Right ventricle myocardium inferior (tissue), 1 donor: ENCODE results near the gene ITPA. TPM values are rescaled to one million over a fixed set of nuclear protein-coding genes. Genes with fewer than 3 reads are reported as not detected.

Experiments
- ATAC-seq: fragments of 200-7000 bp; cut with Tn5 transposase; one replicate; pipeline ENCODE4 v1.9.1; 2020; ENCODE audit warnings: mild to moderate bottlenecking, moderate library complexity
- DNase-seq: peaks from one replicate; pipeline ENCODE4 v3.0.0; 2021; ENCODE audit errors: missing footprints
- intact Hi-C: fragments of 100-400 bp; cut with DNase I; formaldehyde crosslinking; loops from one replicate; pipeline ENCODE4 v1.11.0; 2022
- long read RNA-seq: library from polyadenylated mRNA; unstranded; transcript quantifications from one replicate; pipeline ENCODE4 v2.0.0, GENCODE V29; 2021
- total RNA-seq: library from RNA; stranded (reverse); fragmentation: NEBNext Ultra II Directional; extraction: Animal tissue kit (Norgen Biotek cat#: 25700); gene quantifications from one replicate; pipeline ENCODE4 v1.2.1, GENCODE V29; 2021
- donor health status: DM: no; HTN: yes; CAD: no; lungs with severe emphysema.

Gene ITPA
- 21.4 TPM for total RNA-seq
- long read RNA-seq, partial matches to known transcripts: 0 of 4 reads
- long read RNA-seq, other reads (novel, unspliced or antisense): 0 of 4 reads

GRCh38 chr20:3209257-3209945, at the start of gene ITPA:
Gene ITPA (plus strand): TSS chr20:3209498. CDS start chr20:3209552, 54 bp downstream.
- DNase-seq (peak; percentile 68), ATAC-seq (peak; percentile 47)
- intact Hi-C loops: no loop called here

DNA sequence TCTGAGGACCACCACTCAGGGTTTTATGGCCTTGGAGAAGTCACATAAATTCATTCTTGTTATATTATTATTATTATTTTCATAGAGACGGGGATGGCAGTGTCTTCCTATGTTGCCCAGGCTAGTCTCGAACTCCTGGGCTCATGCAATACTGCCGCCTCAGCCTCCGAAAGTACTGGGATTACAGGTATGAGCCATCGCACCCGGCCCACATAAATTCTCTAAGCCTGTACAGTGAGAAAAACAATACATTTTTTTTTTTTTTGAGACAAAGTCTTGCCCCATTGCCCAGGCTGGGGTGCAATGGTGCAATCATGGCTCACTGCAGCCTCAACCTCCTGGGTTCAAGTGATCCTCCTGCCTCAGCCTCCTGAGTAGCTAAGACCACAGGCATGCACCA, 48.9 kb upstream of the ITPA start:
- no peak for DNase-seq
- ATAC-seq: no peak
- intact Hi-C loops: no loop called here

DNA sequence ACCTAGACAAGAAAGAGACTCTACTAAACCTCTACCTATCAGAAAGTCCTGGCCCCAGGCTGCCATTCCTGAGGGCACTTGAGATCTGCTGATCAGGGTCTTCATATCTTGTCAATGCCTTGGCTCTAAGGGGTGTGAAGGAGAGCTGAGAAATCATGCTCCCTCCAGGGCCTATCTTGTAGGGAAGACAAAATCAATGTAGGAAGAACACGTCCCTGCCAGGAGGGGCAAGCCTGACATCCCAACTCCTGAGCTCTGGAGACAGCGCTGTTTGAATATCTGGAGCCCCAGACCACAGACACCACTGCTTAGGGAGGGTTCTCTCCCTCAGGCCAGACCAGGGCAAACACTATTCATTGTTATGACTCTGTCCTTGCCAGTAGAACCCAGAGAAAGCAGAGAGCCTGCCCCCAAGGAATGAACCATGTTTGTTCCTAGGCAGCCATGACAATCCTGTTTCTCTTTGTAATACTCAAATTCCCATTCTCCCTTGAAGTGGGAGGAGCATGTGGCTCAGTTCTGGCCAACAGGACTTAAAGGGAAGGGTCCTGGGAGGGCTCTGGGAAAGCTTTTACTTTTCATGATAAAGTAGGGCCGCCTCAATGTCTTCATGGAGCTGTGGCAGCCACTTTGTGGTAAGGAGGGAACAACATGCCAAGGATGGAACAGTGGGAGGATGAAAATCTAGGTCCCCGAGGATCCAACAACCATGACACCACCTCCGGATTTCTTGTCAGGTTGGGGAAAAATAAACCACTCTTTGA, 47.8 kb upstream of the ITPA start:
- DNase-seq: no peak
- no peak for ATAC-seq
- intact Hi-C loops: no loop called here

- intact Hi-C loops: no loop called here
- DNase-seq: no peak
Observed at GRCh38 chr20:3162080-3162611, 47.2 kb upstream of the ITPA start.

GRCh38 chr20:3163099-3164042, 45.9 kb upstream of the ITPA start:
- ATAC-seq: no peak
- intact Hi-C loops: no loop called here
- DNase-seq: no peak

More at GRCh38 chr20:3162080-3162611, 47.2 kb upstream of the ITPA start:
- ATAC-seq: no peak

- intact Hi-C loops: no loop called here
- DNase-seq (no peak), ATAC-seq (no peak)
Observed at GRCh38 chr20:3164043-3164762, 45.1 kb upstream of the ITPA start.

- intact Hi-C loops: loop anchor here (5.0 kb wide), 1 partner anchor 37 kb away; the partner anchor contains the start of gene DDRGK1
- ATAC-seq: no peak
- DNase-seq: no peak
Observed at GRCh38 chr20:3164763-3165410, 44.4 kb upstream of the ITPA start.

DNA sequence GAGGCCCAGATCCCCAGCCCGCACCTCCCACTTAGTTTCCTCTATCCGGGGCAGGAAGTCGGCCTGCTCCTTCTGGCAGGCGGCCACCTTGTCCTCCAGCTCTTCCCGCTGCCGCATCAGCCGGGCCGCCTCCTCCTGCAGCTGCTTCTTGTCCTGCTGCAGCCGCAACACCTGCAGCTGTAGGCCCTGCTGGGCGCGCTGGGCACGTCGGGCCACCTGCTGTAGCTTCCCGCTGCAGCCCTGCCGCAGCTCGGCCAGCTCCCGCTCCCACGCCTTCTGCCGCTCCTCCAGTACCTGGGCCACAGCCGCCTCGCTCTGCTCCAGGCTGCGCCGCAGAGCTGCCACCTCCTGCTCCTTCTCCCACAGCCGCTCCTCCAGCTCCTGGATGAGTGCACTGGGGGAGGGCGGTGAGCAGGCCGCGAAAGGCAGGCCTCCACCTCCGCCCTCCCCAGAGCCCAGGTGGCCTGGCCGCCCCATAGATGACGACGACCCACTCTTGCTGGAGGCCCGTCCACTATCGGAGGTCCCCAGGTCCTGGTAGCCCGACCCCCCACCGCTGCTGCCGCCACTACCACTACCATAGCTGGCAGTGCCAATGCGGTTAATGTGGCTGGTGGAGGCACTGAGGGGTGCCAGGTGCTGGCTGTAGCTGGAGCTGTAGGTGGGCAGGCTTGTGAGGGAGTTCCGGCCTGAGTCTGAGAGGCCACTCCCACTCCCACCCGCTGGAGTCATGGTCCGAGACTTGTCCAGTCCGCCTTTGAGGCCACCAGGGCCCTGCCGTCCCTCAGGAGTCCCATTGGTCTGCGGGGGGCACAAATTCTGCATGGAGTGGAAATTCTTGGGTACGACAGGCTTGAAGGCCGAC, 43.6 kb upstream of the ITPA start:
- intact Hi-C loops: loop anchor here (5.0 kb wide), 1 partner anchor 37 kb away; the partner anchor contains the start of gene DDRGK1
- ATAC-seq (peak; percentile 24), DNase-seq (peak; percentile 87)

DNA sequence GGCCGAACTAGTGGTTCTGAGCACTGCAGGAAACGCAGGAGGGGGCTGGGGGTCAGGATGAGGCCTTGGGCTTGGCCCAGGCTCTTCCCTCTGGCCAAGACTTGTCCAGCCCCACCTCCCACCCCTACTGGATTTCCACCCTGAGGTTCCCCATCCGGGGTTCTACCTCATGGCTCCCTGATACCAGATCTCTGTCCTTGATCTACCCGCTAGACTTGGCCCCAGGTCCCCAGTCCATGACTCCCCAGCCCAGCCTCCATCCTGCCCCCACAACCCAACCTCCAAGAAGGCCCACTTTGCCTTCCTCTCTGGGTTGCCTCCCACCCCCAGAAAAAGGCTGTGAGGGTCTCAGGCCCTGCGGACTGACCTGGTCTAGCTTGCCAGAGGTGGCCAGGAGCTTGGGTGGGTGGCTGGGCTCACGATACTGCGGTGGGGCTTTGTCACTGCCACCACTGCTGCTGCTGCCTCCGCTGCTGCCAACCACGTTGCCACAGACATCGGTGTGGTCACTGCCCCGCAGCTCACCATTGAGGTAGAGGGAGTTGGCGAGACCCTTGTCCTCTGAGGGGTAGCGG, 42.9 kb upstream of the ITPA start:
- ATAC-seq (no peak), DNase-seq (peak; percentile 11)
- intact Hi-C loops: loop anchor here (5.0 kb wide), 1 partner anchor 36 kb away; the partner anchor contains the start of gene DDRGK1

DNA sequence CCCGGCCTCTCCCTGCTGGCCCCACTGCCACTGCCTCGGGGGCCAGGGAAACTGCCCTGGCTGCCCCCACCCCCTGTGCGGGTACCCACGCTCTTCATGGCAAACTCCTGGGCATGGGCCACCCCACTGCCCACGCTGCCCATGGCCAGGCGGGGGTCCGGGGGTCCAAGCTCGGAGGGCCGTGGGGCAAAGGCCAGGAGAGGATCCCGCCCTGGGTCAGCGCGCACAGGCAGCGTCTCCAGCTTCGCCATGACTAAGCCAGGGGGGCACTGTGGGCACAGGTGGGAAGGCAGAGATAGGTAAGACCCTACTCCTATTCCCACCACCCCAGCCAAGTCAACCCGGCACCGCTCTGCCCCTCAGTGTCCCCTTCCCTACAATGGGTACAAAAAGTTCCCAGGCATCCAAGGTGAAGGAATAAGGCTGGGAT, 42.4 kb upstream of the ITPA start:
- DNase-seq: peak; percentile 64
- no peak for ATAC-seq
- intact Hi-C loops: loop anchor here (5.0 kb wide), 1 partner anchor 35 kb away; the partner anchor contains the start of gene DDRGK1

DNA sequence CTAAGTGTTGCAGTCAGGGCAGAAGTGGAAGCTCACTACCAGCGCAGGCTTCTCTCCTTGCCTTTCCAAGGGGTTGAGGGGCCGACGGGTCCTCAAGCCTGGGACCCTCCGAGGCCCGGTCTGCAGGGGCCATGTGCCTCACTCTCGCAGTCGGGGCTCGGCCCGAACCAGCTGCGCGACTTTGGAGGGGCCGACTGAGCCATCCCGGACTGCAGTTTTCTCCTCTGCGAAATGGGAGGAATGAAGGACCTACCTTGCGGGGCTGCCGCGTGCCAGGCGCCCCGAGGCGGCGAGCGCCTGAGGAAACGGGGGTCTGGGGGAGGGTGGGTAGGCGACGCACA, 41.6 kb upstream of the ITPA start:
- DNase-seq (no peak), ATAC-seq (no peak)
- intact Hi-C loops: loop anchor here (5.0 kb wide), 1 partner anchor 35 kb away; the partner anchor contains the start of gene DDRGK1

DNA sequence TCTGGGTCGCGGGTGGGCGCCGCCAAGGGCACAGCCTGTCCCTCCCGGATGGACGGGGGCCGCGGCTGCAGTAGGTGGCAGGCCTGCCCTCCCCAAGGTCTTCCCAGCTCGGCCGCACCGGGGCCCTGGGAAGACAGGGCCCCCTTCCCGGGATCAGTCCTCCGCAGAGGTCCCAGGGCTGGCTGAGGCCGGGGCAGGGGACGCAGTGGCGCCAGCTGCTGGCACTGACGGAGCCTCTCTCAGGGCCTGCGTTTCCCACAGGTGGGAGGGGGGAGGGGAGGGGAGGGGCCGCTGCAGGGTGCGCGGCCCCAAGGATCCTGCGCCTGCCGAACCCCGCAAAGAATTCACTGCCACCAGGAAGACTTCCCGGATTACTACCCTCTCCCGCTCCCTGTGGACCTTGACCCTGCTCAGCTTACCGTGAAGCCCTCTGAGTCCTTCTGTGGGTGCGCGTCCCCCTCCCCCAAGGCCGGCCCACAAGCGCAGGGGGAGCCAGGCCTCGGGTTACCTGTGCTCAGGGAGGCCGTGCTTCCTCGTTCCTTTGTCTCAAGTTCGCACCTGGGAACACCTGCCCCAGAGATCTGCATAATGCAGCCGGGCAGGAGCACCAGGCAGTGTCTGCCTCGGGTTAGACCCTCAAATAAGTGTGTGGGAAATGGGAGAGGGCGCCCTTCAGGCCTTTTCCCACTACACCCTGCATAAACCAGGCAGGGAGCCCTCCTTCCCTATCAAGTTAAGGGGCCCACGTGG, 41.0 kb upstream of the ITPA start:
- ATAC-seq: peak; percentile 56
- intact Hi-C loops: loop anchor here (5.0 kb wide), 1 partner anchor 34 kb away; the partner anchor contains the start of gene DDRGK1
- DNase-seq: peak; percentile 67

GRCh38 chr20:3168829-3169590, 40.3 kb upstream of the ITPA start:
- intact Hi-C loops: loop anchor here (5.0 kb wide), 1 partner anchor 33 kb away; the partner anchor contains the start of gene DDRGK1
- DNase-seq: peak; percentile 49
- ATAC-seq: no peak

GRCh38 chr20:3171391-3172125, 37.7 kb upstream of the ITPA start:
- intact Hi-C loops: no loop called here
- ATAC-seq: no peak
- peak; percentile 18 for DNase-seq
